OCI-M2 (cell line): ENCODE results near the gene MYO15A.

ENCODE experiments used
- DNase-seq: peaks from one replicate; lab custom pipeline; 2025; ENCODE audit not compliant: unreplicated experiment; lab: John Stamatoyannopoulos, UW

The MYO15A gene

GRCh38 chr17:18108401-18109312 is at the start of gene MYO15A:
TSS of gene MYO15A (plus strand) at chr17:18108756. CDS start at chr17:18118801, 10,045 bp downstream.
- DNase-seq: no peak

- no peak for DNase-seq
Observed at GRCh38 chr17:18059283-18059682, 49.3 kb upstream of the MYO15A start.

GRCh38 chr17:18064053-18064452 is 44.5 kb upstream of the MYO15A start:
- no peak for DNase-seq

- DNase-seq: no peak
Observed at GRCh38 chr17:18065546-18065945, 43.0 kb upstream of the MYO15A start.

GRCh38 chr17:18066866-18067265 is 41.7 kb upstream of the MYO15A start:
- no peak for DNase-seq

GRCh38 chr17:18069101-18069500 is 39.5 kb upstream of the MYO15A start:
- DNase-seq: no peak

GRCh38 chr17:18070861-18071340 is 37.7 kb upstream of the MYO15A start:
- peak; percentile 62 for DNase-seq

- DNase-seq: no peak
Observed at GRCh38 chr17:18071751-18072150, 36.8 kb upstream of the MYO15A start.

GRCh38 chr17:18074566-18075272 is 33.8 kb upstream of the MYO15A start:
- DNase-seq: no peak

- no peak for DNase-seq
Observed at GRCh38 chr17:18076936-18077335, 31.6 kb upstream of the MYO15A start.

- DNase-seq: no peak
Observed at GRCh38 chr17:18079543-18079942, 29.0 kb upstream of the MYO15A start.

- no peak for DNase-seq
Observed at GRCh38 chr17:18084256-18084655, 24.3 kb upstream of the MYO15A start.

- DNase-seq: peak; percentile 68
Observed at GRCh38 chr17:18087610-18088491, 20.7 kb upstream of the MYO15A start, which contains the start of gene DRG2. TSS of gene DRG2 (plus strand) at chr17:18087948. CDS start at chr17:18088024, 76 bp downstream.

- DNase-seq: no peak
Observed at GRCh38 chr17:18089613-18090012, 18.9 kb upstream of the MYO15A start.

- DNase-seq: no peak
Observed at GRCh38 chr17:18093616-18094408, 14.7 kb upstream of the MYO15A start.

- DNase-seq: no peak
Observed at GRCh38 chr17:18094409-18094807, 14.1 kb upstream of the MYO15A start.

- DNase-seq: no peak
Observed at GRCh38 chr17:18099516-18099915, 9.0 kb upstream of the MYO15A start.

- DNase-seq: no peak
Observed at GRCh38 chr17:18100616-18101015, 7.9 kb upstream of the MYO15A start.

GRCh38 chr17:18101828-18102227 is 6.7 kb upstream of the MYO15A start:
- DNase-seq: no peak

- no peak for DNase-seq
Observed at GRCh38 chr17:18102640-18103039, 5.9 kb upstream of the MYO15A start.
